ENCODE results near the gene TTC33.

The TTC33 gene

DNA sequence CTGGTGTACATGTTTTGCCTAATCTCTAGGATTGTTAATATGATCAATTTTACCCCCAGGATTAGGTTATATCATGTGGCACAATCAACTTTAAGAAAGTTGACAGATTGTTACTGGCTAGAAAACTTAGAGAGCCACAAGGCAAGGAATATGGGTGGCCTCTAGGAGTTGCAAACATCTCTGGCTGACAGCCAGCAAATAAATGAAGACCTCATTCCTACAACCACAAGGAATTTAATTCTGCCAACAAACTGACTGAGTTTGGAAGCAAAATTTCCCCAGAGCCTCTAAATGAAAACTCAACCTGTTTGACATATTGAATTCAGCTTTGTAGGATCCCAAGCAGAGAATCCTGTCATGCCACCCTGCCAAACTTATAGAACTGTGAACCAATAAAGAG, 272.4 kb downstream of the TTC33 start:
- DNase-seq (ENCODE audit: low read depth in 2 of 2), result peak; percentile 5 to 6

DNA sequence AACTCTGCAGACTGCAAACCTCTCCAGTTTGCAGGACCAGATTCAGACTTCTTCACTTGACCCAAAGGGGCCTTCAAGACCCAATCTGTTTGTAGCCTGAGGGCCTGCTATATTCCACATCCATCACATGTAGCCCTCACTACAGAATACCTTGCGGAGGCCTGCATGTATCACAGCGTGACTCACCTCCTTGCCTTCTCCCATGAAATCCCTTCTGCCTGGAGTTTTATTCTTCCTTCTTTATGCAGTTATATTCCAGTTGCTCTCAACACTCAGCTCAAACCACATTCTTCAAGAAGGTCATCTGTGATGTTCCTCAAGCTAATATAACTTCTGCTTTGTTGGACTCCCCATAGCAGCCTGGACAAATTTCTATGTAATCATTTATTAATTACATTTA, 274.5 kb downstream of the TTC33 start:
- DNase-seq (ENCODE audit: low read depth in 2 of 2), result no peak

DNA sequence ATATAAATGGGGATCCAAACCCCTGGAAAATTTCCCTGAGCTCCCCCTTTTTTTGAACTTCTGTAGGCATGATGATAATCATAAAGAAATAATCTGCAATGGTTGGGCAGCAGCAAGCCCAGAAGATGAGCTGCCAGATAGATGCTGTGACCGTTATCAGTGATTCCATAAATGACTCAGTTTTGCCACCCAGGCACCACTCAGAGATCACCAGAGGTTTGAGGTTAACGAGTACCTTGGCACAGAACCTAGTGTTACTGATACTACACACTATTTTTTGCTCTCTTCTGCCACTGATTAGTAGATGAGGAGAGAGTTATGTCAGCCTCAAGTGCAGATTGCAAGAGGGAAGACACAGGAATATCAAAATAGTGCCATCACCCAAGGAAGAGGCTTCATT, 275.4 kb downstream of the TTC33 start:
- DNase-seq (ENCODE audit: low read depth in 2 of 2), result no peak

DNA sequence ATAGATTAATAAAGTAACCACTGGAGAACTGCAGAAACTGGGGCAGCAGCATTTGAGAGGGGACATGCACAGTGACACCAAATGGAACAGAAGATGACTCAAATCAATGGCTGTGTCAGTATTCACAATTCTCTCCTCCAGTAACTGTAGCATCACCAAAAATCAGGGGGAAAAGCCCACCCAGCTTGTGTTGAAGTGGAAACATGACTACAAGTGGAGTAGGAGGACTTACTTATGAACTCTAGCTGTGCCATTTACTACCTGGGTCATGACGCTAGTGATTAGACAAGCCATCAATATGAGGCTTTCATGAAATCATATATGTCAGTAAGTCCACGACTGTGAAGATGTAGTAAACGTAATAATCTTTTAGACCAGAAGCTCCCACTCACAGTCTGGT, 275.8 kb downstream of the TTC33 start:
- no peak for DNase-seq (ENCODE audit: low read depth in 2 of 2)

DNA sequence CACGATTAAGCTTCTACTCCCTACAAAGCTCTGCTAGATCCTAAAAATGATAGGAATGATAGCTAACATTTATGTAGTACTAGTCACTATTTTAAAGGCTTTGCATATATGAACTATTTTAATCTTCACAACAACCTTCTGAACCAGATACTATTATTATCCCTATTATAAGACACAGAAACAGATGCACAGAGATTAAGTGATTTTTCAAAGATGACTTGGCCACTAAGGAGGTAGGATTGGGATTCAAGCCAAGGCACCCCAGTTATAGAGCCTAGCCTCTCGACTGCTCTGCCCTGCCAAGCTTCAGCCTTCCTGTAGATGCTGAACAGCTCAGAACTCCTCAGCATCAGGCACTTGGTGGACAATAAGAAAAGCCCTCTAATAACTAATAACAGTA, 277.0 kb downstream of the TTC33 start:
- DNase-seq (ENCODE audit: low read depth in 2 of 2), result no peak

DNA sequence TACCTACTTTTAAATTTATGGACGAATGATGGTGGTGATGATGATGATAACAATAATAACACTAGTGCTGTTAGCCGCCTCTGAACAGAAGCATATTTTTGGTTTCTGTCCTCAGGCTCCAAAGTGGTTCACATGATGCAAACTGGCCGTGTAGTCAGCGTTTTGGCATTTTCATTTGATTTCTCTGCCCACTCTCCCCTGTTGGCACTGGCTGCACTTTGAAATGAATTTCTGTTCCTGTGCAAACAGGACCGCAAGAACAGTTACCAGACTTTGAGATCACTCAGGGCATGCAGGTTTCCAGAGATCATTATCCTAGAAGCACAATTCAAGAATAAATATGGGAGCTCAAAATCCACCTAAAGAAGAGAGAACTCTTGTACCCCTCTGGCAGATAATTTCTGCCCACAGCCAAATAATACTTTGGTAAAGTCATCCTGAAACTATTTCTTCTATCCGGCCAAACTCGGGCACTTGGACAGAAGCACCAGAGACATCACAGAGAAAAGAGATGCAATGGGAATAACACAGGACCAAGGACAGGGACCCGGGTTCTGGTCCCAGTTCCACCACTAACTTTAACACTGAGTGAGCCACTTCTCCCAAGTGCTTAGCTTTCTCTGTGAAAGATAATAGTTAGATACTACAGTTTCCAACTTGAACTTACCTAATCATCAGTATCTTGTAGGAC, 277.8 kb downstream of the TTC33 start:
- no peak for DNase-seq (ENCODE audit: low read depth in 2 of 2)

DNA sequence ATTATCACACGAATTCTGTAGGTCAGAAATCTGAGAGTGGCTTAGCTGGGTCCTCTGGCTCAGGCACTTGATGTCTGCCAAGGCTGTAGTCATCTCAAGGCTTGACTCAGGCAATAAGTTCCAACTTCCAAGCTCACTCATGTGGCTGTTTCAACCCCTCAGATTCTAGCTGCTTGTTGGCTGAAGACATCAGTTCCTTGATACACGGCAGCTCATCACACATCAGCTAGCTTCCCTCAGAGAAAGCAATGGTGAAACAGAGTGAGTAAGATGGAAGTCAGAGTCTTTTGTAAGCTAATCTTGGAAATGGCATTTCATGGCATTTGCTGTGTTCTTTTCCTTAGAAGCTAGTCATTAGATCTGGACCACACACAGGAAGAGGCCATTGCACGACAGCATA, 280.2 kb downstream of the TTC33 start:
- no peak for DNase-seq (ENCODE audit: low read depth in 2 of 2)

DNA sequence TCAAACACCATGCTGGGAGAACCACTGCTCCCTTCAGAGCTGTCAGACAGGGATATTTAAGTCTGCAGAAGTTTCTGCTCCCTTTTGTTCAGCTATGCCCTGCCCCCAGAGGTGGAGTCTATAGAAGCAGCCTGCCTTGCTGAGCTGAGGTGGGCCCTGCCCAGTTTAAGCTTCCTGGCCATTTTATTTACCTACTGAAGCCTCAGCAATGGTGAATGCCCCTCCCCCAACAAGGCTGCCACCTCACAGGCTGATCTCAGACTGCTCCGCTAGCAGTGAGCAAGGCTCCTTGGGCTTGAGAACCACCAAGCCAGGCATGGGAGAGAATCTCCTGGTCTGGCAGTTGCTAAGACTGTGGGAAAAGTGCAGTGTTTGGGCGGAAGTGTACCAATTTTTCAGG, 281.5 kb downstream of the TTC33 start:
- no peak for DNase-seq (ENCODE audit: low read depth in 2 of 2)

DNA sequence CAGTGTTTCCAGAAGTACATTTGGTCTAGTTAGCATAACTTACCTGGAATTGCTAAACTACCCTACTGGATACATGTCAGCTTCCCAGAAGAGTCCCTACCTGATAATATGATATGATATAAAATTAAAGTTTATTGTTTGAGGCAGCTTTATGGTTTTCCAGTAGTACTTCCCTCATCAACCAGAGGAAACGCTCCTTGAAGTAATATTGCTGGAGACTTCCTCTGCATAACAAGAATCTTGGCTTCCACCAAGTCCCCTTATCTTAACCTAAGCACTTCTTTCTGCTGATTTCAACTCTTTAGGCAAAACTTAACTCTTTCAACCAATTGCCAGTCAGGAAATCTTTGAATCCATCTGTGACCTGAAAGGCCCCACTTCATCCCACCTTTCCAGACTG, 290.3 kb downstream of the TTC33 start:
- DNase-seq (ENCODE audit: low read depth in 2 of 2), result no peak

DNA sequence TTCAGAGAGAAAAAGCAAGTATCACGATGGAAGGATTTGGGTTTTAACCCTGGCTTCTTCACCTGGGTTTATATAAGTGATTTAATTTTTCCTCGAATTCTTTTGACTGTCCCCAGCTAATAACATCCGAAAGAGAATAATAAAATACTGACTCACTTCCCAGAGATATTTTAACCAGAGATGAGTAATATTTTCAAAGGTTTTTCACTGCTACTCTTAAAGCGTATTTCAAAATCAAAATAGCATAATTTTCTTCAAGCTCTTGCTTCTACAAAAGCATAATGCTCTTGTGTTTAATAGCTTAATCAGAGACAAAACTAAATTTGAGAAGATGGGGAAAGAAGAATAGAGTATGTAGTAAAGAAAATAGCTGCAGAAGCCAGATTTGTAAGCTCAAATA, 291.2 kb downstream of the TTC33 start:
- no peak for DNase-seq (ENCODE audit: low read depth in 2 of 2)
